ENCODE measurements around the gene PRMT9.

PRMT9 gene

DNA sequence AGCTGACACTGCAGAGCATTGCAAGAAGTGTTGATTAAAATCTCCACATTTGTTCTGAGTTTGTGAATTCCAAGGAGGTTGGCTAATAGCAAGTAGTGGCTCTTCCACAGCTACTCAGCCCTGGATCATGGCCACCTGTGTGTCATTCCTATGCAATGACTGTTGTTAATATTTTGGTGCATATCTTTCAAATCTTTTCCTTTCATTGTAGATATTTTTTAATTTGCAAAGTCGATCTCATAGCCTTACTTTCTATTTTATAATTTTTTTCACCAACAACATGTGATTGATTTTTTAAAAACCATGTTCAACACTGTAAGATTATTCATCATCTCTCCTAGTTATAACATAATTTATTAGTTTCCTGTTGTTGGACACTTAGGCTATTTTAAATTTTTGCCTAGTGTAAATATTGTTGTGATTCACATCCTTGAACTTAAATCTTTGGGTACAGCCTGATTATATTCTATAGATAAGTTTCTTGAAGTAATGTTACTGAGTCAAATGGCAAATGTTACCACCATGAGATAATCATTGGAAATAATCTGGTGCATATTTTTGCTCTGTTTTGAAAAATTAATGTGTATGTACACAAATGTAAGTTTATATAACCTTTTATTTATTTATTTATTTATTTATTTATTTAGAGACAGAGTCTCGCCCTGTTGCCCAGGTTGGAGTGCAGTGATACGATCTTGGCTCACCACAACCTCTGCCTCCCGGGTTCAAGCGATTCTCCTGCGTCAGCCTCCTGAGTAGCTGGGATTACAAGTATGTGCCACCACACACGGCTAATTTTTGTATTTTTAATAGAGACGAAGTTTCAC lies 30.8 kb upstream of the PRMT9 start:
- no peaks in the 10 kb centered on the region for H3K36me3 ChIP-seq (ENCODE audit: control insufficient read depth in 1 of 2, insufficient read depth in 2 of 2, low read length in 2 of 2)
- no peak overlapping the region for H3K27ac ChIP-seq (ENCODE audit: low read depth, low read length)
- no peak overlapping the region for H3K9ac ChIP-seq (ENCODE audit: low read depth in 1 of 2, low read length in 2 of 2)

DNA sequence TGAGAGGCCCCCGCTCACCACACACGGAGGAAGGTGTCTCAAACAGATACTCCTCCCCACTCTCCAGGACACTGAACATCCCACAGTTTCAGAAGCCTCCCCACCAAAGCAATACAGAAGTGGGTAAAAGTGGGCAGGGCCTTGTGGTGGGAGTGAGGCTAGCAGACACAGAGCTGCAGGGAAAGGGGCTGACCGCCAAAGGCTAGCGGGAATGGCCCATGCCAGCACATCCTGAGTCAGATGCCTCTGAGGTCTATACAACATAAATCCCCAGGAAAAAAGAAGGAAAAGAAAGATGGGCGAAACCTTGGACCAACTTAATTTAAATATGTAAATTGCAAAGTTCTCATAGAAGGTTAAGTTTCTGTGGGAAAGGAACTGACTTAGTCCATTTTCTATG lies 26.0 kb upstream of the PRMT9 start:
- Histone ChIP-seq H3K9ac (ENCODE audit: low read depth in 1 of 2, low read length in 2 of 2) (no peak overlapping the region), H3K27ac (ENCODE audit: low read depth, low read length) (no peak overlapping the region), H3K36me3 (ENCODE audit: control insufficient read depth in 1 of 2, insufficient read depth in 2 of 2, low read length in 2 of 2) (no peaks in the 10 kb centered on the region), H3K4me3 (ENCODE audit: low read depth in 1 of 2, low read length in 2 of 2) (no peak overlapping the region), H3K27me3 (ENCODE audit: control insufficient read depth in 1 of 2, insufficient read depth in 2 of 2, low read length in 2 of 2) (no peaks in the 10 kb centered on the region), H3K4me1 (ENCODE audit: control insufficient read depth in 1 of 2, insufficient read depth in 2 of 2, low read length in 2 of 2) (no peaks in the 10 kb centered on the region), H3K9me3 (ENCODE audit: control insufficient read depth in 1 of 2, low read length in 2 of 2) (no peaks in the 10 kb centered on the region)

More for the DNA sequence above, 30.8 kb upstream of the PRMT9 start:
- H3K27me3 ChIP-seq (ENCODE audit: control insufficient read depth in 1 of 2, insufficient read depth in 2 of 2, low read length in 2 of 2) = no peaks in the 10 kb centered on the region
- no peak overlapping the region for H3K4me3 ChIP-seq (ENCODE audit: low read depth in 1 of 2, low read length in 2 of 2)
- H3K9me3 ChIP-seq (ENCODE audit: control insufficient read depth in 1 of 2, low read length in 2 of 2) = no peaks in the 10 kb centered on the region
- no peaks in the 10 kb centered on the region for H3K4me1 ChIP-seq (ENCODE audit: control insufficient read depth in 1 of 2, insufficient read depth in 2 of 2, low read length in 2 of 2)

- no peaks in the 10 kb centered on the region for H3K27me3 ChIP-seq (ENCODE audit: control insufficient read depth in 1 of 2, insufficient read depth in 2 of 2, low read length in 2 of 2)
- no peaks in the 10 kb centered on the region for H3K9me3 ChIP-seq (ENCODE audit: control insufficient read depth in 1 of 2, low read length in 2 of 2)
- H3K4me3 ChIP-seq (ENCODE audit: low read depth in 1 of 2, low read length in 2 of 2) = peak overlapping the region in 1 of 2 donors; percentile 7
- no peak overlapping the region for H3K9ac ChIP-seq (ENCODE audit: low read depth in 1 of 2, low read length in 2 of 2)
- no peaks in the 10 kb centered on the region for H3K36me3 ChIP-seq (ENCODE audit: control insufficient read depth in 1 of 2, insufficient read depth in 2 of 2, low read length in 2 of 2)
- no peak overlapping the region for H3K27ac ChIP-seq (ENCODE audit: low read depth, low read length)
- H3K4me1 ChIP-seq (ENCODE audit: control insufficient read depth in 1 of 2, insufficient read depth in 2 of 2, low read length in 2 of 2) = no peaks in the 10 kb centered on the region
These were observed 24.1 kb upstream of the PRMT9 start for GRCh38 chr4:147707892-147708672.

DNA sequence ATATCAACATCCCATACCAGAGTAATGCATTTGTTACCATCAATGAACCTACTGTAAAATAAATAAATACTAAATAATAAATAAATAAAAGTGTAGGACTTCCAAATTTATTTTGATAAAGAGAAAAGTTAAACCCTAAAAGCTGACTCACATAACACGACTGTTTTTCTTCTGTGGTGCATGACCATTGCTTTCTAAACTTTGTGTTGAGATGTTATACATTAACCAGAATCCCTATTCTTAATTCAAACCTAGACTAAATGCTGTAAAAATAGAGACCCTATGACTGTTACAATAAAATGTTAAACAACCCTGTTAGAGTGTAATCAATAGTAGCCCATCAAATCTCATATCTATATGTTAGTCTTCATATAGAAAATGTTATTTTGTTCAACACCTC lies 20.9 kb upstream of the PRMT9 start:
- Histone ChIP-seq H3K27ac (ENCODE audit: low read depth, low read length) (no peak overlapping the region), H3K4me1 (ENCODE audit: control insufficient read depth in 1 of 2, insufficient read depth in 2 of 2, low read length in 2 of 2) (no peaks in the 10 kb centered on the region), H3K27me3 (ENCODE audit: control insufficient read depth in 1 of 2, insufficient read depth in 2 of 2, low read length in 2 of 2) (no peaks in the 10 kb centered on the region), H3K9ac (ENCODE audit: low read depth in 1 of 2, low read length in 2 of 2) (no peak overlapping the region), H3K36me3 (ENCODE audit: control insufficient read depth in 1 of 2, insufficient read depth in 2 of 2, low read length in 2 of 2) (no peaks in the 10 kb centered on the region), H3K4me3 (ENCODE audit: low read depth in 1 of 2, low read length in 2 of 2) (no peak overlapping the region), H3K9me3 (ENCODE audit: control insufficient read depth in 1 of 2, low read length in 2 of 2) (no peaks in the 10 kb centered on the region)

DNA sequence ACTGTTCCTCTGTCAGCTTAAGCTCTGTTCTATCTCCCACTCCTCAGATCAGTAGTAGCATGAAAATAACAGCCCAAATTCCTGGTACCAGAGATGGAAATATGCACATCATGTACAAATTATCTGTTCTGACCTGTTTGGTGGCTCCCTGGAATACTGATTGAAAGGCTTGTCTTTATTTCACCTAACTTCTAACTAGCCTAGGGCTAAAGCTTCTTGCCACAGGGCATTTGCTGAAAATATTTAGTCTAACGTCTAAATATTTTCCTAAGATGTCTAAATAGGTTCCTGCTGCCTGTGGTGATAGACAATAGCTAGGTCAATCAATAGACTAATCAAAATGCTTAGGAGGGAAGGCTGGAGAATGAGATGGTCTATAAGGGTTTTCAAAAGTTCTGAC lies 12.9 kb upstream of the PRMT9 start:
- Histone ChIP-seq H3K4me3 (ENCODE audit: low read depth in 1 of 2, low read length in 2 of 2) (no peak overlapping the region), H3K4me1 (ENCODE audit: control insufficient read depth in 1 of 2, insufficient read depth in 2 of 2, low read length in 2 of 2) (no peaks in the 10 kb centered on the region), H3K9me3 (ENCODE audit: control insufficient read depth in 1 of 2, low read length in 2 of 2) (no peaks in the 10 kb centered on the region), H3K27ac (ENCODE audit: low read depth, low read length) (no peak overlapping the region), H3K36me3 (ENCODE audit: control insufficient read depth in 1 of 2, insufficient read depth in 2 of 2, low read length in 2 of 2) (no peaks in the 10 kb centered on the region), H3K27me3 (ENCODE audit: control insufficient read depth in 1 of 2, insufficient read depth in 2 of 2, low read length in 2 of 2) (no peaks in the 10 kb centered on the region), H3K9ac (ENCODE audit: low read depth in 1 of 2, low read length in 2 of 2) (no peak overlapping the region)

- Histone ChIP-seq H3K27me3 (ENCODE audit: control insufficient read depth in 1 of 2, insufficient read depth in 2 of 2, low read length in 2 of 2) (no peaks in the 10 kb centered on the region), H3K9me3 (ENCODE audit: control insufficient read depth in 1 of 2, low read length in 2 of 2) (no peaks in the 10 kb centered on the region), H3K36me3 (ENCODE audit: control insufficient read depth in 1 of 2, insufficient read depth in 2 of 2, low read length in 2 of 2) (no peaks in the 10 kb centered on the region), H3K27ac (ENCODE audit: low read depth, low read length) (no peak overlapping the region), H3K9ac (ENCODE audit: low read depth in 1 of 2, low read length in 2 of 2) (no peak overlapping the region), H3K4me3 (ENCODE audit: low read depth in 1 of 2, low read length in 2 of 2) (no peak overlapping the region), H3K4me1 (ENCODE audit: control insufficient read depth in 1 of 2, insufficient read depth in 2 of 2, low read length in 2 of 2) (no peaks in the 10 kb centered on the region)
These were observed 9.3 kb upstream of the PRMT9 start for GRCh38 chr4:147693218-147693617.

GRCh38 chr4:147691820-147692219 lies 7.9 kb upstream of the PRMT9 start:
- Histone ChIP-seq H3K4me1 (ENCODE audit: control insufficient read depth in 1 of 2, insufficient read depth in 2 of 2, low read length in 2 of 2) (no peaks in the 10 kb centered on the region), H3K27ac (ENCODE audit: low read depth, low read length) (no peak overlapping the region), H3K36me3 (ENCODE audit: control insufficient read depth in 1 of 2, insufficient read depth in 2 of 2, low read length in 2 of 2) (no peaks in the 10 kb centered on the region), H3K9ac (ENCODE audit: low read depth in 1 of 2, low read length in 2 of 2) (no peak overlapping the region), H3K27me3 (ENCODE audit: control insufficient read depth in 1 of 2, insufficient read depth in 2 of 2, low read length in 2 of 2) (no peaks in the 10 kb centered on the region), H3K4me3 (ENCODE audit: low read depth in 1 of 2, low read length in 2 of 2) (no peak overlapping the region), H3K9me3 (ENCODE audit: control insufficient read depth in 1 of 2, low read length in 2 of 2) (no peaks in the 10 kb centered on the region)

DNA sequence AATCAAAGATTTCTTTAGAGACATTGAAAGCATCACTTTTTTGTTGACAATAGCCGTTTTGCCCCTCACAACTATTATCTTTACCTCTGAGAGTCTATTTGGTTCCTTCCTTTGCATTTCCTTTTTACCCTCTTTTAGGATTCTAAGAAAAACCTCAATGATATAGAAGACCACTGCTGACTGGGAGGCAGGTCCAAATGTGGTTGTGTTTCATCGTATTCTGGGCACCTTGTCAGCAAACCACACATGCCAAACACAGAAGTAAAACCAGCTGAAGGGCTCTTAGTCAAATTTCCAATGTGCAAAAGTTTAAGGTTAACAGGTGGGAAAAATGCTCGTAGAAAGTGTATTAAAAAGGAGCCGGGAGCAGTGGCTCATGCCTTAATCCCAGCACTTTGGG lies 5.1 kb upstream of the PRMT9 start:
- Histone ChIP-seq H3K4me1 (ENCODE audit: control insufficient read depth in 1 of 2, insufficient read depth in 2 of 2, low read length in 2 of 2) (peaks cover 0 to 5% of the 10 kb centered on the region in 2 donors), H3K27ac (ENCODE audit: low read depth, low read length) (no peak overlapping the region), H3K9ac (ENCODE audit: low read depth in 1 of 2, low read length in 2 of 2) (no peak overlapping the region), H3K4me3 (ENCODE audit: low read depth in 1 of 2, low read length in 2 of 2) (no peak overlapping the region), H3K36me3 (ENCODE audit: control insufficient read depth in 1 of 2, insufficient read depth in 2 of 2, low read length in 2 of 2) (no peaks in the 10 kb centered on the region), H3K27me3 (ENCODE audit: control insufficient read depth in 1 of 2, insufficient read depth in 2 of 2, low read length in 2 of 2) (no peaks in the 10 kb centered on the region), H3K9me3 (ENCODE audit: control insufficient read depth in 1 of 2, low read length in 2 of 2) (no peaks in the 10 kb centered on the region)

GRCh38 chr4:147683188-147683591 lies 773 bp downstream of the PRMT9 start:
- Histone ChIP-seq H3K27me3 (ENCODE audit: control insufficient read depth in 1 of 2, insufficient read depth in 2 of 2, low read length in 2 of 2) (no peaks in the 10 kb centered on the region), H3K9ac (ENCODE audit: low read depth in 1 of 2, low read length in 2 of 2) (peak overlapping the region; percentile 73 to 95)

GRCh38 chr4:147682755-147683154 lies 1.2 kb downstream of the PRMT9 start:
- Histone ChIP-seq H3K36me3 (ENCODE audit: control insufficient read depth in 1 of 2, insufficient read depth in 2 of 2, low read length in 2 of 2) (peaks cover 3 to 12% of the 10 kb centered on the region in 2 donors), H3K9ac (ENCODE audit: low read depth in 1 of 2, low read length in 2 of 2) (peak overlapping the region in 1 of 2 donors; percentile 73), H3K4me1 (ENCODE audit: control insufficient read depth in 1 of 2, insufficient read depth in 2 of 2, low read length in 2 of 2) (peaks cover 0 to 11% of the 10 kb centered on the region in 2 donors), H3K27me3 (ENCODE audit: control insufficient read depth in 1 of 2, insufficient read depth in 2 of 2, low read length in 2 of 2) (no peaks in the 10 kb centered on the region), H3K4me3 (ENCODE audit: low read depth in 1 of 2, low read length in 2 of 2) (peak overlapping the region; percentile 90 to 97), H3K27ac (ENCODE audit: low read depth, low read length) (no peak overlapping the region), H3K9me3 (ENCODE audit: control insufficient read depth in 1 of 2, low read length in 2 of 2) (no peaks in the 10 kb centered on the region)

More at GRCh38 chr4:147683188-147683591, 773 bp downstream of the PRMT9 start:
- Histone ChIP-seq H3K4me1 (ENCODE audit: control insufficient read depth in 1 of 2, insufficient read depth in 2 of 2, low read length in 2 of 2) (peaks cover 0 to 11% of the 10 kb centered on the region in 2 donors), H3K36me3 (ENCODE audit: control insufficient read depth in 1 of 2, insufficient read depth in 2 of 2, low read length in 2 of 2) (peaks cover 0 to 12% of the 10 kb centered on the region in 2 donors), H3K27ac (ENCODE audit: low read depth, low read length) (no peak overlapping the region), H3K9me3 (ENCODE audit: control insufficient read depth in 1 of 2, low read length in 2 of 2) (no peaks in the 10 kb centered on the region), H3K4me3 (ENCODE audit: low read depth in 1 of 2, low read length in 2 of 2) (peak overlapping the region; percentile 90 to 97)

Data from duodenal mucosa (tissue), 2 donors.